Liver (tissue), 3 donors: ENCODE measurements around the gene ALDH5A1.

ENCODE experiments used
- SP1 ChIP-seq: IDR thresholded peaks from 2 replicates; pipeline ENCODE4 v1.6.1; 2018; ENCODE audit warnings: antibody characterized with exemption, mild to moderate bottlenecking
- YY1 ChIP-seq: IDR thresholded peaks from 2 replicates; pipeline ENCODE4 v1.6.1; 2016; ENCODE audit warnings: antibody characterized with exemption, mild to moderate bottlenecking
- TF ChIP-seq, protein P1 (sequence below): IDR thresholded peaks from 2 replicates; pipeline ENCODE4 v1.6.1; 2016; ENCODE audit warnings: antibody characterized with exemption
- TF ChIP-seq, protein P2 (sequence below): fragments of 150-350 bp; IDR thresholded peaks from 2 replicates; pipeline ENCODE4 v1.5.1; 2017; ENCODE audit warnings: improper control_type of control experiment, low read depth, low read length; ENCODE audit not compliant: missing input control
- donor health status: healthy.
- donor health status: healthy.

DNA sequence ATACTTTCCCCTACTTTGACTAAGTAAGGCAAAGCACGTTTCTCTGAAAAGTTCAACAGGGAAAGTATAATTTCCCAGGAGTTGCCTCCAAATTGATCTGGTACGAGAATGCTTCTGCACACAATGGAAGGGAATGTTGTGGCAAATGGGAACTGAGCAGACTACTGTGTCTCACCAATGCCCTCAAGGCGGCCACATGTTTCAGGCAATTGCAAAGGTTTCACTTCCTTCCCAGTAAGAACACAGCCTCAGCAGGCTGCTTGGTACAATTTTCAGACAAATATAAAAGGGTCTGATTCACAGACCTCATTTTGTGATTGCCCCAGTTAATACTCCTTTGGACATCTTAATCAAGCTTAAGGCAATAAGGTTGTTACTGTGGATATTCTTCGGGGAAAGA lies 80.0 kb downstream of the ALDH5A1 start:
- TF ChIP-seq, protein P1, sequence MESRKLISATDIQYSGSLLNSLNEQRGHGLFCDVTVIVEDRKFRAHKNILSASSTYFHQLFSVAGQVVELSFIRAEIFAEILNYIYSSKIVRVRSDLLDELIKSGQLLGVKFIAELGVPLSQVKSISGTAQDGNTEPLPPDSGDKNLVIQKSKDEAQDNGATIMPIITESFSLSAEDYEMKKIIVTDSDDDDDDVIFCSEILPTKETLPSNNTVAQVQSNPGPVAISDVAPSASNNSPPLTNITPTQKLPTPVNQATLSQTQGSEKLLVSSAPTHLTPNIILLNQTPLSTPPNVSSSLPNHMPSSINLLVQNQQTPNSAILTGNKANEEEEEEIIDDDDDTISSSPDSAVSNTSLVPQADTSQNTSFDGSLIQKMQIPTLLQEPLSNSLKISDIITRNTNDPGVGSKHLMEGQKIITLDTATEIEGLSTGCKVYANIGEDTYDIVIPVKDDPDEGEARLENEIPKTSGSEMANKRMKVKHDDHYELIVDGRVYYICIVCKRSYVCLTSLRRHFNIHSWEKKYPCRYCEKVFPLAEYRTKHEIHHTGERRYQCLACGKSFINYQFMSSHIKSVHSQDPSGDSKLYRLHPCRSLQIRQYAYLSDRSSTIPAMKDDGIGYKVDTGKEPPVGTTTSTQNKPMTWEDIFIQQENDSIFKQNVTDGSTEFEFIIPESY = no peak
- TF ChIP-seq, protein P2, sequence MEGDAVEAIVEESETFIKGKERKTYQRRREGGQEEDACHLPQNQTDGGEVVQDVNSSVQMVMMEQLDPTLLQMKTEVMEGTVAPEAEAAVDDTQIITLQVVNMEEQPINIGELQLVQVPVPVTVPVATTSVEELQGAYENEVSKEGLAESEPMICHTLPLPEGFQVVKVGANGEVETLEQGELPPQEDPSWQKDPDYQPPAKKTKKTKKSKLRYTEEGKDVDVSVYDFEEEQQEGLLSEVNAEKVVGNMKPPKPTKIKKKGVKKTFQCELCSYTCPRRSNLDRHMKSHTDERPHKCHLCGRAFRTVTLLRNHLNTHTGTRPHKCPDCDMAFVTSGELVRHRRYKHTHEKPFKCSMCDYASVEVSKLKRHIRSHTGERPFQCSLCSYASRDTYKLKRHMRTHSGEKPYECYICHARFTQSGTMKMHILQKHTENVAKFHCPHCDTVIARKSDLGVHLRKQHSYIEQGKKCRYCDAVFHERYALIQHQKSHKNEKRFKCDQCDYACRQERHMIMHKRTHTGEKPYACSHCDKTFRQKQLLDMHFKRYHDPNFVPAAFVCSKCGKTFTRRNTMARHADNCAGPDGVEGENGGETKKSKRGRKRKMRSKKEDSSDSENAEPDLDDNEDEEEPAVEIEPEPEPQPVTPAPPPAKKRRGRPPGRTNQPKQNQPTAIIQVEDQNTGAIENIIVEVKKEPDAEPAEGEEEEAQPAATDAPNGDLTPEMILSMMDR = no peak
- TF ChIP-seq SP1 (no peak), YY1 (no peak)
